Measurements from ENCODE around the gene PDLIM4. TPM values are rescaled to one million over a fixed set of nuclear protein-coding genes. Genes with fewer than 3 reads are reported as not detected.

Gene PDLIM4
- total RNA-seq, 8 experiments from 2014 or later, result 3.8 to 68.2 (median 19.9) TPM

DNA sequence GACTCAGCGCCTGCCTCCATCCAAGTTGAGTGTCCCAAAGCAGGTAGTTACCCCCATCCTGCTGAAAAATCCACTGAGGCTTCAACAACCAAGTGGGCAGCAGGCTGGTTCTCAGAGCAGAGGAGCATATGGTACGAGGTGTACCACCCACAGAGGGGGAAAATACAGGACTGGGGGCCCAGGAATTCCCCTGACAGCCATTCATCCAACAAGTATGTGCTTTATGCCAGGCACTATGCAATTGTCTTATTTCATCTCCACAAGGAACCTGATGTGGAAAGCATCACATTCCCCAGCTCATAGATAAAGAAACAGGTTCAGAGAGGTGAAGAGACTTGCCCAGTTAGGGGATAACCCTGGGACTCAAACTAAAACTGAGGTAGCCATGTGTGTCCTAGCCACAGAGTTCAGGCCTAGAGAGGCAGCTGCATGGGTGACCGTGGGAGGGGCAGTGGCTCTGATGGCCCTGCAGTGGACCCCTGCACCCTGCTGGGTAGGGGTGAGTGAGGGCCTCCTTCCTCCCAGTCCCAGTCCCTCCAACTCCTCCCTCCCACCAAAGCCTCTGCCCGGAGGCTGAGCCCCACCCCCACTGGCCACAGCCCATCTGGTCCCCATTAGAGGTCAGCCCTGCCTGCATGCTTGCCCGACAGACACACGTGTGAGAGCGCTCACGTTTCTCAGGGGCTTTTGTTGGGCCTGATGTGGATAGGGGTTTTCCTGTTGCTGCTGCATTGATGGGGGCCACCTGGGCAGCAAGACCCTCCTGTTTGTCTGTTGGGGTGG, 11.5 kb downstream of the PDLIM4 start:
- Histone ChIP-seq H3K4me1 (replicated peaks in 1 of 2) (peaks cover 15 to 30% of the 10 kb centered on the region in 2 donors), H3K4me3 (no peak overlapping the region), H3K27ac (peak overlapping the region in 1 of 2 donors; percentile 17)
- in situ Hi-C loops (cut with MboI; ENCODE audit: low pct_unique_long_range_greater_than_20kb in 2 of 9, low sequenced_read_pairs in 9 of 9, unreplicated experiment in 9 of 9), result no loop called here
- WGBS, 10 experiments, result 44 to 100% (median 80%) methylated on average over 1 to 6 of the region's 8 CpGs; no CpG with 5 or more reads in 5 of the 10 experiments
- peak in 7 of 8 experiments; percentile 10 to 52 (median 31) for ATAC-seq (replicated peaks in 6 of 8)

DNA sequence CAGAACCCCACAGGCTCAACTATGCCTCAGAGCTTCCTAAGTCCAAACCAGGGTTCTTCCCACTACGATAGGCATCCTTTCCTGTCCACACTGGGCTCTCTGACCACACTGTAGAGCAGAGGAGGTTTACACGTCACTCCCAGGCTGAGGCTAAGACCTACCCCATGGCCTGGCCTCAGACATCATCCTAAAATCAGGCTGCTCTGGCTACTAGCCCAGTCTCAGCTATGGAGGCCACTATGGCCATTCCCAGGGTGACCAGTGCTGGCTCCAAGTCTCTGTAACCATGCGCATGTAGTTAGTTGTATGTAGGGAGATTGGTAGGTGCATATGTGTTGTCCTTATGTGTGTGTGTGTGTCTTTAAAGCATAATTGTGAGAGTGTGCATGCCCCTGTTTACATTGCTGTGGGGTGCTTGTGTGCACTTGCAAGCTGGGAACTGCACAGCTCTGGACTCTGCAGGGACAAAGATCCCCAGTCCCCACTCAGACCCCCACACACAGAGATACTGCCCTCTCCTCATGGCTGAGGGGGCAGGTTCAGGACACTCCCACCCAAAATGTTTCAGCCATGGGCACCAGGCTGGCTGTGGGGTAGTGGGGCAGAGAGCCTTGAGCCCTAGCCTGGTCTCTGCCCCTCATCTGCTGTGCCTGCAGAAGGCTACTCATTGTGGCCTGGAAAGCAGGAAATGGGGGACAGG, 12.3 kb downstream of the PDLIM4 start:
- H3K4me1 ChIP-seq (replicated peaks in 1 of 2), result peaks cover 15 to 29% of the 10 kb centered on the region in 2 donors
- H3K4me3 ChIP-seq, result no peak overlapping the region
- peak overlapping the region in 1 of 2 donors; percentile 17 for H3K27ac ChIP-seq
- ATAC-seq (replicated peaks in 6 of 8), result peak in 2 of 8 experiments; percentile 3 to 5
- no CpG with 5 or more reads among the region's 3 CpGs for WGBS, 10 experiments
- in situ Hi-C loops (cut with MboI; ENCODE audit: low pct_unique_long_range_greater_than_20kb in 2 of 9, low sequenced_read_pairs in 9 of 9, unreplicated experiment in 9 of 9), result no loop called here

DNA sequence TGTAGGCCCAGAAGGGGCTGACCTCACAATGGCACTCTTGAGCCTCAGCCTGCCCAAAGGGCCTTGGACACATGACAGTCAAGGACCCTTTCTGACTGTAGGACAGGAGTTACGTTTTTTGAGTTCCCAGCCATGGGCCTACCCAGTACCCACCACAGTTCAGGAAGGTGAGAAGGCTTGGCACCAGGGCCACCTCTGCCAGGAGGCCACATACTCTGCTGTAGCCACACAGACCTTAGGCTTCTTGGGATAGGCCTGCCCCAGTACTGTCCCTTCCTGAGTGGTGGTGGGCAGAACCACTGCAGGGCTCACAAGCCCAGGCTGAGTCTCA, 12.8 kb downstream of the PDLIM4 start:
- Histone ChIP-seq H3K4me3 (no peak overlapping the region), H3K27ac (no peak overlapping the region), H3K4me1 (replicated peaks in 1 of 2) (peaks cover 15 to 24% of the 10 kb centered on the region in 2 donors)
- ATAC-seq (replicated peaks in 6 of 8), result no peak
- 100% methylated on average over 1 of the region's 1 CpG; no CpG with 5 or more reads in 7 of the 10 experiments for WGBS, 10 experiments
- in situ Hi-C loops (cut with MboI; ENCODE audit: low pct_unique_long_range_greater_than_20kb in 2 of 9, low sequenced_read_pairs in 9 of 9, unreplicated experiment in 9 of 9), result no loop called here

DNA sequence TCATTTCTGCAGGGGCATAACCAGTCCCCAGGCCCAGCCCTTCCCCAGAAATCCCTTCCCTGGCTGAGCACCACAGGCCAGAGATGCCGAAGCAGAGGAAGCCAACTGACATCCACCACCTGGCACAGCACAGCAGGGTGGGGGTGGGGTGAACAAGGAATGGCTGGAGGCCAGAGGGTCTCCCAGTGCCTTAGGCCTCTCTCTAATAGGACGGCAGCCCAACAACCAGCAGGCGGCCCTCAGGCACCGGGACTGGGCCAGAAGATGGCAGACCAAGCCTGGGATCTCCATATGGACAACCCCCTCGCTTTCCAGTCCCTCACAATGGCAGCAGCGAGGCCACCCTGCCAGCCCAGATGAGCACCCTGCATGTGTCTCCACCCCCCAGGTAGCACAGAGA, 13.2 kb downstream of the PDLIM4 start:
- H3K4me1 ChIP-seq (replicated peaks in 1 of 2), result peaks cover 14 to 20% of the 10 kb centered on the region in 2 donors
- 95 to 100% methylated on average over 1 to 4 of the region's 6 CpGs; no CpG with 5 or more reads in 8 of the 10 experiments for WGBS, 10 experiments
- H3K27ac ChIP-seq, result no peak overlapping the region
- no peak for ATAC-seq (replicated peaks in 6 of 8)
- no peak overlapping the region for H3K4me3 ChIP-seq
- in situ Hi-C loops (cut with MboI; ENCODE audit: low pct_unique_long_range_greater_than_20kb in 2 of 9, low sequenced_read_pairs in 9 of 9, unreplicated experiment in 9 of 9), result no loop called here

DNA sequence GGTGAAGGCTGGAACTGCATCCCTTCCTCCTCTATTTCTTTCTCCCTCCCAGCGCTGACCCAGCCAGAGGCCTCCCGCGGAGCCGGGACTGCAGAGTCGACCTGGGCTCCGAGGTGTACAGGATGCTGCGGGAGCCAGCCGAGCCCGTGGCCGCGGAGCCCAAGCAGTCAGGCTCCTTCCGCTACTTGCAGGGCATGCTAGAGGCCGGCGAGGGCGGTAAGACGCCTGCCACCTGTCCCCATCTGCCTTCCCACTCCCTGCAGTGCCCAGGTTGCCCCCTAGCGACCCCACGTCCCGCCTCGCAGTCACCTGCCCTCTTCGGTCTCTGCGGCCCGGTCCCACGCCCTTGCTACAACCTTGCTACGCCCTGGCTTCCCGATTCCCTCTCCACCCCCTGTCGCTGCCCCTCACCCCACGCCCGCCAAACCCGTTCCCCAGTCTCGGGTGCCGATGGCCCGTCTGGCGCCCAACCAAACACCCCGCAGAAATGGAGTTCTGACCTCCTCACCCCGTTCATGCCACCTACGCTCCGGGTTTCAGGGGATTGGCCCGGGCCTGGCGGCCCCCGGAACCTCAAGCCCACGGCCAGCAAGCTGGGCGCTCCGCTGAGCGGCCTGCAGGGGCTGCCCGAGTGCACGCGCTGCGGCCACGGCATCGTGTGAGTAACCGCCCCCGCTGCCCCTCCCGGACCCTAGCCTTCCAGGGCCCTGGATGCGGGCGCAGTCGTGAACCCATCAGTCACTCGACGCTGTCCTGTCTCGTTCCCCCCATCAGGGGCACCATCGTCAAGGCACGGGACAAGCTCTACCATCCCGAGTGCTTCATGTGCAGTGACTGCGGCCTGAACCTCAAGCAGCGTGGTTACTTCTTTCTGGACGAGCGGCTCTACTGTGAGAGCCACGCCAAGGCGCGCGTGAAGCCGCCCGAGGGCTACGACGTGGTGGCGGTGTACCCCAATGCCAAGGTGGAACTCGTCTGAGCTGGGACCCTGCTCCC, 14.1 kb downstream of the PDLIM4 start:
- in situ Hi-C loops (cut with MboI; ENCODE audit: low pct_unique_long_range_greater_than_20kb in 2 of 9, low sequenced_read_pairs in 9 of 9, unreplicated experiment in 9 of 9), result no loop called here
- WGBS, 10 experiments, result 60 to 100% (median 98%) methylated on average over 1 to 16 of the region's 77 CpGs; no CpG with 5 or more reads in 3 of the 10 experiments
- Histone ChIP-seq H3K27ac (no peak overlapping the region), H3K4me1 (replicated peaks in 1 of 2) (peaks cover 10 to 14% of the 10 kb centered on the region in 2 donors), H3K4me3 (no peak overlapping the region)
- ATAC-seq (replicated peaks in 6 of 8), result no peak

GRCh38 chr5:132272311-132273210, 15.1 kb downstream of the PDLIM4 start:
- peaks cover 10 to 14% of the 10 kb centered on the region in 2 donors for H3K4me1 ChIP-seq (replicated peaks in 1 of 2)
- in situ Hi-C loops (cut with MboI; ENCODE audit: low pct_unique_long_range_greater_than_20kb in 2 of 9, low sequenced_read_pairs in 9 of 9, unreplicated experiment in 9 of 9), result no loop called here
- H3K27ac ChIP-seq, result no peak overlapping the region
- H3K4me3 ChIP-seq, result no peak overlapping the region
- peak in 5 of 8 experiments; percentile 4 to 48 (median 39) for ATAC-seq (replicated peaks in 6 of 8)
- 46 to 93% (median 83%) methylated on average over 3 to 14 of the region's 37 CpGs; no CpG with 5 or more reads in 2 of the 10 experiments for WGBS, 10 experiments

GRCh38 chr5:132273631-132274030, 16.1 kb downstream of the PDLIM4 start:
- H3K27ac ChIP-seq, result no peak overlapping the region
- WGBS, 10 experiments, result 50 to 91% (median 85%) methylated on average over 1 to 2 of the region's 2 CpGs; no CpG with 5 or more reads in 2 of the 10 experiments
- H3K4me1 ChIP-seq (replicated peaks in 1 of 2), result peaks cover 13 to 18% of the 10 kb centered on the region in 2 donors
- in situ Hi-C loops (cut with MboI; ENCODE audit: low pct_unique_long_range_greater_than_20kb in 2 of 9, low sequenced_read_pairs in 9 of 9, unreplicated experiment in 9 of 9), result no loop called here
- H3K4me3 ChIP-seq, result no peak overlapping the region
- ATAC-seq (replicated peaks in 6 of 8), result no peak

DNA sequence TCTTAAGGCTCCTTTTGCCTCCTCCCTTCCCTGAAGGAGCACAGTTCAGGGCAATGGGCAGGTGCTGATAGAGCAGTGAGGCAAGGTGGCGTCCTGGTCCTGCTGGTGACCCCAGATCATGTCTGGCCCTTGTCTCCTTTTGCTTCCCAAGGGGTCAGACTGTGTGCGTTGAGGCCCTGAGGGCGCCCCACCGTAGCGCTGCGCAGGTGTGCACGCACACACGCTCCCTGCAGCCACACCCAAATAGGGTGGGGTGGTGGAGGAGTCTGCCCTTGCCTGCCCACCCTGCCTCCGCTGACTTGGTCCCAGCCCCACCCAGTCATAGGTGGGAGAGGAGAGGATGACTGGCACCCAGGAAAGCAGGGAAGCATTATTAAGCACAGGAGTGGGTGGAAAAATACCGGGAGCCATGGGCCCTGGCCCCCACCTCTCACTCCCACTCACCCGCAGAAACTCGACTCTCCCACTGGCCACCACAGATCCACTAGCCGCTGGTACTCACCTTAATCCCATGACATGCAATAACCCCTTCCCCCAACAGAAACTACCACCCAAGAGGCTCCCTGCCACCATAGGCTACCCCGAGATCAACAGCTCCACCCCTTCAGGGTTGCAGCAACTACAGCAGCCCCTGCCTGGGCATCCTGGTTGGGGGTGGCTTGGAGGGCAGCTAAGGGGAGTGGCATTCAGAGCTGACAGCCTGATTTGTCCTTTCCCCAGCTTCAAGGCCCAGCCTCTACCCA, 16.7 kb downstream of the PDLIM4 start:
- 80 to 100% (median 97%) methylated on average over 1 to 5 of the region's 14 CpGs; no CpG with 5 or more reads in 6 of the 10 experiments for WGBS, 10 experiments
- peaks cover 8 to 12% of the 10 kb centered on the region in 2 donors for H3K4me1 ChIP-seq (replicated peaks in 1 of 2)
- H3K4me3 ChIP-seq, result no peak overlapping the region
- no peak for ATAC-seq (replicated peaks in 6 of 8)
- in situ Hi-C loops (cut with MboI; ENCODE audit: low pct_unique_long_range_greater_than_20kb in 2 of 9, low sequenced_read_pairs in 9 of 9, unreplicated experiment in 9 of 9), result no loop called here
- no peak overlapping the region for H3K27ac ChIP-seq

- Histone ChIP-seq H3K4me1 (replicated peaks in 1 of 2) (peaks cover 3 to 8% of the 10 kb centered on the region in 2 donors), H3K4me3 (no peak overlapping the region), H3K27ac (no peak overlapping the region)
- ATAC-seq (replicated peaks in 6 of 8), result no peak
- WGBS, 10 experiments, result 28 to 100% (median 76%) methylated on average over 1 to 3 of the region's 5 CpGs; no CpG with 5 or more reads in 2 of the 10 experiments
- in situ Hi-C loops (cut with MboI; ENCODE audit: low pct_unique_long_range_greater_than_20kb in 2 of 9, low sequenced_read_pairs in 9 of 9, unreplicated experiment in 9 of 9), result no loop called here
These were observed 18.1 kb downstream of the PDLIM4 start for GRCh38 chr5:132275367-132276220.

DNA sequence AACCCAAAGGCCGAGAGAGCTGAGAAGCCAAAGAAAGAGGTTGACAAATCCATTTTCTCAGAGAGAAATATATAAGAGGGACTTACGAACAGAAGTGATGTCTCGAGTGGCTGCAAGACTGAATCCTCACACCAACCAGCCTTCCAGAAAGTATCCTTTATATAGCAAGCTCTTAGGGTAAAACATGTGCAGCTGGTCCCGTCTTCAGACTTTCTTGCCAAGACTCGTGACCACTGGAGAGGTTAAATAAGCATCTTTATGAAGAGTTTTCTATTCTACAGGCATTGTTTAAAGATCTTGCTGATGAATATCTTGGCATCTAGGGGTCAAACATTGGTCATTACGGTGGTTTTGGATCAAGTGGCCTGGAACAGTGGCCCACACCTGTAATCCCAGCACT, 19.8 kb downstream of the PDLIM4 start:
- WGBS, 10 experiments, result 78 to 100% (median 94%) methylated on average over 1 to 4 of the region's 6 CpGs; no CpG with 5 or more reads in 4 of the 10 experiments
- no peak overlapping the region for H3K27ac ChIP-seq
- in situ Hi-C loops (cut with MboI; ENCODE audit: low pct_unique_long_range_greater_than_20kb in 2 of 9, low sequenced_read_pairs in 9 of 9, unreplicated experiment in 9 of 9), result no loop called here
- no peak for ATAC-seq (replicated peaks in 6 of 8)
- H3K4me1 ChIP-seq (replicated peaks in 1 of 2), result peaks cover 3 to 8% of the 10 kb centered on the region in 2 donors
- no peak overlapping the region for H3K4me3 ChIP-seq
